NCI-H345 treated with DMSO at 0.1 percent for 48 hours (cell line): ENCODE data around the gene DCLRE1A.

Source experiments
- DNase-seq: peaks from one replicate; lab custom pipeline; 2025; ENCODE audit not compliant: unreplicated experiment; lab: John Stamatoyannopoulos, UW

Gene DCLRE1A

GRCh38 chr10:113801569-113801968 lies 52.3 kb downstream of the DCLRE1A start:
- no peak for DNase-seq

GRCh38 chr10:113791691-113792090 lies 62.2 kb downstream of the DCLRE1A start:
- no peak for DNase-seq

- no peak for DNase-seq
Measured at GRCh38 chr10:113788604-113789083, 65.2 kb downstream of the DCLRE1A start.
